Stomach smooth muscle (tissue), 2 donors: ENCODE results near the gene PNPO.

ENCODE experiments used
- H3K27ac ChIP-seq: one replicate; pipeline ENCODE4 v1.7.0; 2013; ENCODE audit warnings: mild to moderate bottlenecking, low read length, inconsistent platforms
- H3K27me3 ChIP-seq, 2 donors: one replicate each; pipeline ENCODE4 v1.7.0; 2013; ENCODE audit warnings: low read length in 2 of 2; ENCODE audit not compliant: insufficient read depth in 2 of 2, control insufficient read depth in 1 of 2
- H3K36me3 ChIP-seq, 2 donors: one replicate each; pipeline ENCODE4 v1.7.0; 2013; ENCODE audit warnings: low read length in 2 of 2; ENCODE audit not compliant: control insufficient read depth in 2 of 2, insufficient read depth in 2 of 2
- H3K4me1 ChIP-seq: one replicate; pipeline ENCODE4 v1.7.0; 2013; ENCODE audit warnings: low read length; ENCODE audit not compliant: control insufficient read depth, insufficient read depth
- H3K4me3 ChIP-seq, 2 donors: one replicate each; pipeline ENCODE4 v1.7.0; 2013; ENCODE audit warnings: low read length in 2 of 2
- H3K9ac ChIP-seq, 2 donors: one replicate each; pipeline ENCODE4 v1.7.0; 2013; ENCODE audit warnings: low read length in 2 of 2, mild to moderate bottlenecking in 1 of 2
- H3K9me3 ChIP-seq, 2 donors: one replicate each; pipeline ENCODE4 v1.7.0; 2013; ENCODE audit warnings: low read length in 2 of 2; ENCODE audit not compliant: control insufficient read depth in 2 of 2
- donor health status: healthy.
- donor health status: Pancreatic carcinoma.

The PNPO gene

GRCh38 chr17:47941246-47942095 lies at the start of gene PNPO:
Gene PNPO, plus strand, starts transcription at chr17:47941571. Its CDS starts 105 bp downstream, at chr17:47941676.
- peaks cover 30% of the 10 kb centered on the region for H3K4me1 ChIP-seq
- peak within 1 kb of the TSS; percentile 69 to 94 for H3K4me3 ChIP-seq

GRCh38 chr17:47894498-47895346 lies 46.6 kb upstream of the PNPO start:
- peak overlapping the region; percentile 89 for H3K27ac ChIP-seq
- H3K27me3 ChIP-seq: no peaks in the 10 kb centered on the region
- peaks cover 0 to 2% of the 10 kb centered on the region in 2 donors for H3K36me3 ChIP-seq
- H3K9ac ChIP-seq: peak overlapping the region; percentile 87 to 99
- H3K4me1 ChIP-seq: peaks cover 27% of the 10 kb centered on the region
- no peaks in the 10 kb centered on the region for H3K9me3 ChIP-seq
- peak overlapping the region; percentile 94 to 100 for H3K4me3 ChIP-seq

More at GRCh38 chr17:47941246-47942095, at the start of gene PNPO:
- peak within 1 kb of the TSS; percentile 71 to 89 for H3K9ac ChIP-seq
- peaks cover 10 to 18% of the 10 kb centered on the region in 2 donors for H3K36me3 ChIP-seq
- H3K27me3 ChIP-seq: no peaks in the 10 kb centered on the region
- peak within 1 kb of the TSS; percentile 75 for H3K27ac ChIP-seq
- no peaks in the 10 kb centered on the region for H3K9me3 ChIP-seq

GRCh38 chr17:47895347-47895855 lies 46.0 kb upstream of the PNPO start:
- H3K9ac ChIP-seq: peak overlapping the region; percentile 87 to 99
- H3K4me1 ChIP-seq: peaks cover 30% of the 10 kb centered on the region
- no peaks in the 10 kb centered on the region for H3K9me3 ChIP-seq
- H3K27me3 ChIP-seq: no peaks in the 10 kb centered on the region
- peaks cover 0 to 2% of the 10 kb centered on the region in 2 donors for H3K36me3 ChIP-seq
- peak overlapping the region; percentile 94 to 100 for H3K4me3 ChIP-seq
- peak overlapping the region; percentile 89 for H3K27ac ChIP-seq

GRCh38 chr17:47895856-47896671 lies 45.3 kb upstream of the PNPO start, which contains the start of gene SP2:
Gene SP2, plus strand, starts transcription at chr17:47896236. Its CDS starts 51 bp downstream, at chr17:47896287.
- Histone ChIP-seq H3K9me3 (no peaks in the 10 kb centered on the region), H3K27me3 (no peaks in the 10 kb centered on the region), H3K4me3 (peak within 1 kb of the TSS; percentile 95 to 100), H3K9ac (peak within 1 kb of the TSS; percentile 95 to 99), H3K36me3 (peaks cover 0 to 2% of the 10 kb centered on the region in 2 donors), H3K4me1 (peaks cover 31% of the 10 kb centered on the region), H3K27ac (peak within 1 kb of the TSS; percentile 97)

- Histone ChIP-seq H3K9me3 (no peaks in the 10 kb centered on the region), H3K36me3 (peaks cover 0 to 2% of the 10 kb centered on the region in 2 donors)
Observed at GRCh38 chr17:47896672-47897490, 44.5 kb upstream of the PNPO start.

GRCh38 chr17:47897561-47897960 lies 43.8 kb upstream of the PNPO start:
- Histone ChIP-seq H3K27ac (peak overlapping the region; percentile 97), H3K4me1 (peaks cover 40% of the 10 kb centered on the region), H3K36me3 (peaks cover 0 to 2% of the 10 kb centered on the region in 2 donors), H3K9ac (peak overlapping the region; percentile 95 to 96), H3K9me3 (no peaks in the 10 kb centered on the region), H3K4me3 (peak overlapping the region; percentile 95 to 100), H3K27me3 (no peaks in the 10 kb centered on the region)

More at GRCh38 chr17:47896672-47897490, 44.5 kb upstream of the PNPO start:
- Histone ChIP-seq H3K27ac (peak overlapping the region; percentile 97), H3K27me3 (no peaks in the 10 kb centered on the region), H3K9ac (peak overlapping the region; percentile 95 to 96), H3K4me1 (peaks cover 35% of the 10 kb centered on the region), H3K4me3 (peak overlapping the region; percentile 95 to 100)

- no peaks in the 10 kb centered on the region for H3K27me3 ChIP-seq
- H3K9me3 ChIP-seq: no peaks in the 10 kb centered on the region
- no peak overlapping the region for H3K4me3 ChIP-seq
- peaks cover 40% of the 10 kb centered on the region for H3K4me1 ChIP-seq
- H3K27ac ChIP-seq: peak overlapping the region; percentile 97
- H3K9ac ChIP-seq: no peak overlapping the region
- peaks cover 0 to 2% of the 10 kb centered on the region in 2 donors for H3K36me3 ChIP-seq
Observed at GRCh38 chr17:47898241-47898640, 43.1 kb upstream of the PNPO start.

GRCh38 chr17:47899643-47900042 lies 41.7 kb upstream of the PNPO start:
- Histone ChIP-seq H3K9me3 (no peaks in the 10 kb centered on the region), H3K4me1 (peaks cover 46% of the 10 kb centered on the region), H3K27ac (peak overlapping the region; percentile 49), H3K27me3 (no peaks in the 10 kb centered on the region), H3K9ac (peak overlapping the region in 1 of 2 donors; percentile 47), H3K36me3 (peaks cover 0 to 2% of the 10 kb centered on the region in 2 donors), H3K4me3 (no peak overlapping the region)

- H3K9ac ChIP-seq: no peak overlapping the region
- H3K27ac ChIP-seq: no peak overlapping the region
- no peaks in the 10 kb centered on the region for H3K9me3 ChIP-seq
- no peak overlapping the region for H3K4me3 ChIP-seq
- H3K4me1 ChIP-seq: peaks cover 59% of the 10 kb centered on the region
- peaks cover 0 to 2% of the 10 kb centered on the region in 2 donors for H3K36me3 ChIP-seq
- no peaks in the 10 kb centered on the region for H3K27me3 ChIP-seq
Observed at GRCh38 chr17:47901423-47901822, 39.9 kb upstream of the PNPO start.
